Measurements from ENCODE around the gene IL1R2.

The IL1R2 gene

DNA sequence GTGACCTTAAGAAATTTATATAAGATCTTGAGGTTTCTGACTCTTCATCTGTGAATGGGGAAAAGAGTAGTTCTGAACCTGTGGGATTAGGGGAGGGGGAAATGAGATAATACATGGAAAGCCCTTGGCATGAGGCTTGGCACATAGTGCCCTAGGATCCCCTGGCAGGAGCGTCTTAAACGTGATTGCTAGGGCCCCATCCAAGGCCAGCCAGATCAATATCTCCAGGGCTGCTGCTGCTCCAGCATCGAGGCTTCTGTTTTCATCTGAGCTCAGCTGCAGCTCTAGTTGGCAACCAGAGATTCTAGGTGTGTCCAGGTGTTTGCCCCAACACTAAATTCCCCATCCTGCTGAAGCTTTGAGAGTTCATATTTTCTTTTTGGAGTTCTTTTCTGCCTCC, 71.0 kb downstream of the IL1R2 start:
- POLR2A ChIA-PET = no interaction called here
- Histone ChIP-seq H3K4me1 (ENCODE audit: control insufficient read depth, insufficient read depth, low read length) (no peaks in the 10 kb centered on the region), H3K9me3 (ENCODE audit: control insufficient read depth, insufficient read depth, low read depth, low read length) (no peaks in the 10 kb centered on the region), H3K4me3 (ENCODE audit: low read depth, low read length) (no peak overlapping the region), H3K27ac (ENCODE audit: extremely low read depth, low read depth, low read length) (no peak overlapping the region), H3K36me3 (ENCODE audit: control insufficient read depth in 2 of 2, insufficient read depth in 1 of 2, low read length in 2 of 2) (no peaks in the 10 kb centered on the region)
- TF ChIP-seq ZNF600 (tag by site-specific recombination; IDR thresholded peaks at IDR 0.05) (no peak), ZNF48 (tag by site-specific recombination; IDR thresholded peaks at IDR 0.05) (no peak), ZNF585B (tag by site-specific recombination; IDR thresholded peaks at IDR 0.05) (no peak), ZNF175 (tag by site-specific recombination; IDR thresholded peaks at IDR 0.05) (no peak)
- CTCF ChIA-PET = no interaction called here

DNA sequence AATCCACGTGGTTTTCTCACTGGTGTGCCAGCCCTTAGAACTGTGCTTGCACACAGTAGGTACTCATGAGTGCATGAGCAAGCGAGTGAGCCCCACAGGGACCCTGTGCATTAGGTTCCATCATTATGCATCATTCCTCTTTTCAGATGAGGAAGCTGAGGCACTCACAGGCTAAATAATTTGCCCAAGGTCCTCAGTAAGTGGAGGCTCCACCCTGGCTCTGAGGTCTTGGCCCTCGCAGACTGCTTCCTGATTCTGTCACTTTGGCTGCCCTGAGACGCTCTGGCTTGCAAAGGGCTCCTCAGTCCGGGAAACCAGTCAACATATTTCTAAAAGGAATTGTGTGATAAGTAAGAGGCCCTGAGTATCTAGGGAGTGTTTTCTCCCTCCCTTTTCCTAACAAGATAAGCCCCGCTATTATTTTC, 71.7 kb downstream of the IL1R2 start:
- Histone ChIP-seq H3K4me3 (ENCODE audit: low read depth, low read length) (no peak overlapping the region), H3K36me3 (ENCODE audit: control insufficient read depth in 2 of 2, insufficient read depth in 1 of 2, low read length in 2 of 2) (no peaks in the 10 kb centered on the region), H3K4me1 (ENCODE audit: control insufficient read depth, insufficient read depth, low read length) (no peaks in the 10 kb centered on the region), H3K27ac (ENCODE audit: extremely low read depth, low read depth, low read length) (no peak overlapping the region), H3K9me3 (ENCODE audit: control insufficient read depth, insufficient read depth, low read depth, low read length) (no peaks in the 10 kb centered on the region)
- TF ChIP-seq, protein P1, sequence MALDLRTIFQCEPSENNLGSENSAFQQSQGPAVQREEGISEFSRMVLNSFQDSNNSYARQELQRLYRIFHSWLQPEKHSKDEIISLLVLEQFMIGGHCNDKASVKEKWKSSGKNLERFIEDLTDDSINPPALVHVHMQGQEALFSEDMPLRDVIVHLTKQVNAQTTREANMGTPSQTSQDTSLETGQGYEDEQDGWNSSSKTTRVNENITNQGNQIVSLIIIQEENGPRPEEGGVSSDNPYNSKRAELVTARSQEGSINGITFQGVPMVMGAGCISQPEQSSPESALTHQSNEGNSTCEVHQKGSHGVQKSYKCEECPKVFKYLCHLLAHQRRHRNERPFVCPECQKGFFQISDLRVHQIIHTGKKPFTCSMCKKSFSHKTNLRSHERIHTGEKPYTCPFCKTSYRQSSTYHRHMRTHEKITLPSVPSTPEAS (tag by site-specific recombination; IDR thresholded peaks at IDR 0.05) = no peak
- TF ChIP-seq ZNF292 (tag by site-specific recombination; IDR thresholded peaks at IDR 0.05; ENCODE audit: borderline replicate concordance, low read depth) (no peak), MZF1 (tag by site-specific recombination; IDR thresholded peaks at IDR 0.05; ENCODE audit: borderline replicate concordance) (no peak), RBAK (tag by site-specific recombination; IDR thresholded peaks at IDR 0.05) (no peak), ZBTB1 (tag by site-specific recombination; IDR thresholded peaks at IDR 0.05) (no peak), ZNF324 (tag by site-specific recombination; IDR thresholded peaks at IDR 0.05) (no peak), HOXA7 (CRISPR knock-in tag; IDR thresholded peaks at IDR 0.05; ENCODE audit: borderline replicate concordance) (no peak), KLF9 (tag by site-specific recombination; IDR thresholded peaks at IDR 0.05; ENCODE audit: low read depth) (no peak), ZNF266 (tag by site-specific recombination; IDR thresholded peaks at IDR 0.05; ENCODE audit: low read depth) (no peak), SALL2 (tag by site-specific recombination; IDR thresholded peaks at IDR 0.05; ENCODE audit: borderline replicate concordance) (no peak)
- TF ChIP-seq, protein P2, sequence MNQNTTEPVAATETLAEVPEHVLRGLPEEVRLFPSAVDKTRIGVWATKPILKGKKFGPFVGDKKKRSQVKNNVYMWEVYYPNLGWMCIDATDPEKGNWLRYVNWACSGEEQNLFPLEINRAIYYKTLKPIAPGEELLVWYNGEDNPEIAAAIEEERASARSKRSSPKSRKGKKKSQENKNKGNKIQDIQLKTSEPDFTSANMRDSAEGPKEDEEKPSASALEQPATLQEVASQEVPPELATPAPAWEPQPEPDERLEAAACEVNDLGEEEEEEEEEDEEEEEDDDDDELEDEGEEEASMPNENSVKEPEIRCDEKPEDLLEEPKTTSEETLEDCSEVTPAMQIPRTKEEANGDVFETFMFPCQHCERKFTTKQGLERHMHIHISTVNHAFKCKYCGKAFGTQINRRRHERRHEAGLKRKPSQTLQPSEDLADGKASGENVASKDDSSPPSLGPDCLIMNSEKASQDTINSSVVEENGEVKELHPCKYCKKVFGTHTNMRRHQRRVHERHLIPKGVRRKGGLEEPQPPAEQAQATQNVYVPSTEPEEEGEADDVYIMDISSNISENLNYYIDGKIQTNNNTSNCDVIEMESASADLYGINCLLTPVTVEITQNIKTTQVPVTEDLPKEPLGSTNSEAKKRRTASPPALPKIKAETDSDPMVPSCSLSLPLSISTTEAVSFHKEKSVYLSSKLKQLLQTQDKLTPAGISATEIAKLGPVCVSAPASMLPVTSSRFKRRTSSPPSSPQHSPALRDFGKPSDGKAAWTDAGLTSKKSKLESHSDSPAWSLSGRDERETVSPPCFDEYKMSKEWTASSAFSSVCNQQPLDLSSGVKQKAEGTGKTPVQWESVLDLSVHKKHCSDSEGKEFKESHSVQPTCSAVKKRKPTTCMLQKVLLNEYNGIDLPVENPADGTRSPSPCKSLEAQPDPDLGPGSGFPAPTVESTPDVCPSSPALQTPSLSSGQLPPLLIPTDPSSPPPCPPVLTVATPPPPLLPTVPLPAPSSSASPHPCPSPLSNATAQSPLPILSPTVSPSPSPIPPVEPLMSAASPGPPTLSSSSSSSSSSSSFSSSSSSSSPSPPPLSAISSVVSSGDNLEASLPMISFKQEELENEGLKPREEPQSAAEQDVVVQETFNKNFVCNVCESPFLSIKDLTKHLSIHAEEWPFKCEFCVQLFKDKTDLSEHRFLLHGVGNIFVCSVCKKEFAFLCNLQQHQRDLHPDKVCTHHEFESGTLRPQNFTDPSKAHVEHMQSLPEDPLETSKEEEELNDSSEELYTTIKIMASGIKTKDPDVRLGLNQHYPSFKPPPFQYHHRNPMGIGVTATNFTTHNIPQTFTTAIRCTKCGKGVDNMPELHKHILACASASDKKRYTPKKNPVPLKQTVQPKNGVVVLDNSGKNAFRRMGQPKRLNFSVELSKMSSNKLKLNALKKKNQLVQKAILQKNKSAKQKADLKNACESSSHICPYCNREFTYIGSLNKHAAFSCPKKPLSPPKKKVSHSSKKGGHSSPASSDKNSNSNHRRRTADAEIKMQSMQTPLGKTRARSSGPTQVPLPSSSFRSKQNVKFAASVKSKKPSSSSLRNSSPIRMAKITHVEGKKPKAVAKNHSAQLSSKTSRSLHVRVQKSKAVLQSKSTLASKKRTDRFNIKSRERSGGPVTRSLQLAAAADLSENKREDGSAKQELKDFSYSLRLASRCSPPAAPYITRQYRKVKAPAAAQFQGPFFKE (tag by site-specific recombination; IDR thresholded peaks at IDR 0.05; ENCODE audit: borderline replicate concordance) = no peak
- TF ChIP-seq, protein P3, sequence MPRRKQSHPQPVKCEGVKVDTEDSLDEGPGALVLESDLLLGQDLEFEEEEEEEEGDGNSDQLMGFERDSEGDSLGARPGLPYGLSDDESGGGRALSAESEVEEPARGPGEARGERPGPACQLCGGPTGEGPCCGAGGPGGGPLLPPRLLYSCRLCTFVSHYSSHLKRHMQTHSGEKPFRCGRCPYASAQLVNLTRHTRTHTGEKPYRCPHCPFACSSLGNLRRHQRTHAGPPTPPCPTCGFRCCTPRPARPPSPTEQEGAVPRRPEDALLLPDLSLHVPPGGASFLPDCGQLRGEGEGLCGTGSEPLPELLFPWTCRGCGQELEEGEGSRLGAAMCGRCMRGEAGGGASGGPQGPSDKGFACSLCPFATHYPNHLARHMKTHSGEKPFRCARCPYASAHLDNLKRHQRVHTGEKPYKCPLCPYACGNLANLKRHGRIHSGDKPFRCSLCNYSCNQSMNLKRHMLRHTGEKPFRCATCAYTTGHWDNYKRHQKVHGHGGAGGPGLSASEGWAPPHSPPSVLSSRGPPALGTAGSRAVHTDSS (tag by site-specific recombination; IDR thresholded peaks at IDR 0.05) = no peak
- ChIA-PET CTCF (no interaction called here), POLR2A (no interaction called here)

All from HEK293 (cell line).